Measurements from ENCODE around the gene SIK2.

SIK2 gene

GRCh38 chr11:111778047-111778558, 175.9 kb downstream of the SIK2 start:
- DNase-seq = no peak

DNA sequence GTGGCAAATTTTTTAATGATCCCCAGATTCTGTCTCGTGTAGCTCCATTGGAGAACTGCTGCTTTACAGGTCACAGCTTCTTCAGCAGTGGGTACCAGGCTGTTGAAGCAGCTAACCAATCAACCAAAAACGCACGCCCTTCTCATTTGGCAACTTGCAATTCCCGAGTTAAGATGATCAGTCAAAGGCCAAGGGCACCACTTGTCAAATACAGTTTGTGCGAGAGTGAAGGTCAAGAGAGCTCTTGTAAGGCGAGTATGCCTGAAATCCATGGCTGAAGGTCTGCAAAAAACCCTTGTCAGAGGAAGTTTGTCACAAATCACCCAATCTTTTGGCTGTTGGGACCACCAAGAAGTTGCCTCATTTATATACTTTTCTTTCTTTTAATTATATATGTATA, 176.9 kb downstream of the SIK2 start:
- DNase-seq = no peak
